ENCODE results near the gene BCAR3.
A peak's percentile ranks its signal among the peaks of the same experiment; 100 is the strongest.

Gene BCAR3

DNA sequence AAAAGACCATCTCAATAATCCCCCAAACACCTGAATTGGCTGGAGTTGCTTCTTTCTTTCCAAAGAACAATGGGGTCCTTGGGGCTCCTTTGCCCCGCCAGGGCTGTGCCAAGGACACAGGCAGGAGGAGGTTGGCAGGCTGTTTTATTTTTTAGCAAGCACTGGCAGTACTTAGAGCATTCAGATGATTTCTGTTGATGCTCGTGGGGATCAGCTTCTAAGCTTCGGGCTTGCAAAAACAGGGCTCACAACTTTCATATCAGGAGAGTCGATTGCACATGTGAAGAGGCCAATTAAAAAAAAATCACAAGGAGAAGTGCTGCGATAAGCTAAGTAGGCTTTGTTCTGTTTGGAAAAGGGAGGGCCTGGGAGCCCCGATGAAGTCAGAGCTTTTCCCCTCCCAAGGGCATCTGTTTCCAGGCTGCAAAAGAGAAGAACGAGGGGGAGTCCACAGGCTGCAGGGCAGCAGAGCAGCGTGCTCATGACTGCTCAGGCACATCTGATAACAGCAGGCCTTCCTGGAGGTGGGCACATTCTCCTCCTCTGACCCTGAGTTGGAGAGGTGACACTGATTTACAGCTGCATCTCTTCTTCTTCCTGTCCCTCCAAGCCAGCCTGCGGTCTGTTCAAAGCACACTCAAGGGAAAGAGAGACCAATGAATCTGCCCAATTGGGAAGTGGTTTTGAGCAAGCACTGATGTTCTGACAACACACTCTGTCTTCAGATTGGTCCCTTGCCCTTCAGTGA is 27.3 kb upstream of the BCAR3 start:
- TF ChIP-seq, protein P1, sequence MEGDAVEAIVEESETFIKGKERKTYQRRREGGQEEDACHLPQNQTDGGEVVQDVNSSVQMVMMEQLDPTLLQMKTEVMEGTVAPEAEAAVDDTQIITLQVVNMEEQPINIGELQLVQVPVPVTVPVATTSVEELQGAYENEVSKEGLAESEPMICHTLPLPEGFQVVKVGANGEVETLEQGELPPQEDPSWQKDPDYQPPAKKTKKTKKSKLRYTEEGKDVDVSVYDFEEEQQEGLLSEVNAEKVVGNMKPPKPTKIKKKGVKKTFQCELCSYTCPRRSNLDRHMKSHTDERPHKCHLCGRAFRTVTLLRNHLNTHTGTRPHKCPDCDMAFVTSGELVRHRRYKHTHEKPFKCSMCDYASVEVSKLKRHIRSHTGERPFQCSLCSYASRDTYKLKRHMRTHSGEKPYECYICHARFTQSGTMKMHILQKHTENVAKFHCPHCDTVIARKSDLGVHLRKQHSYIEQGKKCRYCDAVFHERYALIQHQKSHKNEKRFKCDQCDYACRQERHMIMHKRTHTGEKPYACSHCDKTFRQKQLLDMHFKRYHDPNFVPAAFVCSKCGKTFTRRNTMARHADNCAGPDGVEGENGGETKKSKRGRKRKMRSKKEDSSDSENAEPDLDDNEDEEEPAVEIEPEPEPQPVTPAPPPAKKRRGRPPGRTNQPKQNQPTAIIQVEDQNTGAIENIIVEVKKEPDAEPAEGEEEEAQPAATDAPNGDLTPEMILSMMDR (IDR thresholded peaks at IDR 0.05), result no peak
- H3K4me2 ChIP-seq (ENCODE audit: low read length), result no peak overlapping the region
- H2AFZ ChIP-seq, result peak overlapping the region; percentile 30
- no peak overlapping the region for H3K9ac ChIP-seq
- H3K27ac ChIP-seq, result no peak overlapping the region
- H3K36me3 ChIP-seq (ENCODE audit: control insufficient read depth, insufficient read depth, low read length), result no peaks in the 10 kb centered on the region
- H3K4me3 ChIP-seq (ENCODE audit: low read depth, low read length), result no peak overlapping the region
- no peaks in the 10 kb centered on the region for H3K79me2 ChIP-seq
- H3K9me3 ChIP-seq (ENCODE audit: control insufficient read depth, low read length), result no peaks in the 10 kb centered on the region
- H3K27me3 ChIP-seq (ENCODE audit: control insufficient read depth, insufficient read depth, low read length), result no peaks in the 10 kb centered on the region
- H3K4me1 ChIP-seq, result no peaks in the 10 kb centered on the region

DNA sequence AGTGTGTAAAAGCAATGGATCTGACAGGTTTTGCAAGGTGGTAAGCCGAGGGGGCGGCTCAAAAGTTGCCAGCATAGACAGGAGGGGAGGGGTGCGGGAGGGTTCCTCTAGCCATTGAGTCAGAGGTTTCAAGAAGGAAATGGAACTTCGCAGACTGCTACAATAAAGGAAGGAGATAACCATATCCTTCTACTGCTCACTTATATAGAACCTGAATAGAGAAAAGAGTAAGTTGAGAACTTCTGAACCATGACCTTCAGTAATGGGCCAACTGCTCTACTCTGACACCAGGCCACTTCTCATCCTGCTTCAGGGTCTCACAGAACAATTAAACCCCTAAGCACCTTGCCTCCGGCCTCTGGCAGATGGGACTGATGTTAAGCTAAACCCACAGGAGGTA is 26.3 kb upstream of the BCAR3 start:
- H3K27ac ChIP-seq, result no peak overlapping the region
- no peaks in the 10 kb centered on the region for H3K4me1 ChIP-seq
- no peak overlapping the region for H3K4me2 ChIP-seq (ENCODE audit: low read length)

DNA sequence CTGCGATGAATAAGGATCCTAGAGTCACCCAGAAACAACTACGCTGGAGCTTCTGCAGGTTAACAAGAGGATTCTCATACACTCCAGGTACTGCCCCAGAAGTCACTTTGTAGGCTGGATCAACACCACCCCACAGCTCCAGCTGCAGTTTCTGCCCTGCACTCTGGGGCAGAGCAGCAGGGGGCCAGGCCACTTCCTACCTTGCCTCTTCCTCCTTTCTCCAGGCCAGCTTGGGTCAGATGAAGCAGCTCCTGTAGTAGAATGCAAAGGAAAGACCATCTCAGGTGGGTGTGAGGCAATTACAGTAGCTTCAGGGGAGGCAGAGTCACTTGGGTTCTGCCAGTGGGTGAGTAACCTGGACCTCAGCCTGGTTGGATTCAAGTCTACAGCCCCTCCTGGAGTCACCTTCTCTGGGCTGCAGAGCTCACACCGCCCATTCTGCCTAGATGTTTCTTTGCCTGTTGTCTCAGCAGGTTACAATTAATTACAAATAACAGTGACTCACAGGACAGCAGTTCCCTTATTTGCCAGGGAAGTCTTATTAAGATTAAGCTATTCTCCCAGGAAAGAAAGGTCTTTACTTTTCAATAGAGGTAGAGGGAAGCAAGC is 24.4 kb upstream of the BCAR3 start:
- peaks cover 2% of the 10 kb centered on the region for H3K4me1 ChIP-seq
- no peak overlapping the region for H3K4me3 ChIP-seq (ENCODE audit: low read depth, low read length)
- no peaks in the 10 kb centered on the region for H3K9me3 ChIP-seq (ENCODE audit: control insufficient read depth, low read length)
- H3K79me2 ChIP-seq, result no peaks in the 10 kb centered on the region
- no peak overlapping the region for H3K4me2 ChIP-seq (ENCODE audit: low read length)
- H3K9ac ChIP-seq, result no peak overlapping the region
- no peak overlapping the region for H3K27ac ChIP-seq
- TF ChIP-seq, protein P1 (IDR thresholded peaks at IDR 0.05), result no peak
- H3K36me3 ChIP-seq (ENCODE audit: control insufficient read depth, insufficient read depth, low read length), result no peaks in the 10 kb centered on the region
- H3K27me3 ChIP-seq (ENCODE audit: control insufficient read depth, insufficient read depth, low read length), result no peaks in the 10 kb centered on the region
- no peak overlapping the region for H2AFZ ChIP-seq

More for the DNA sequence above, 26.3 kb upstream of the BCAR3 start:
- H2AFZ ChIP-seq, result no peak overlapping the region
- TF ChIP-seq, protein P1 (IDR thresholded peaks at IDR 0.05), result no peak
- H3K79me2 ChIP-seq, result no peaks in the 10 kb centered on the region
- no peak overlapping the region for H3K9ac ChIP-seq
- no peak overlapping the region for H3K4me3 ChIP-seq (ENCODE audit: low read depth, low read length)
- H3K36me3 ChIP-seq (ENCODE audit: control insufficient read depth, insufficient read depth, low read length), result no peaks in the 10 kb centered on the region
- H3K9me3 ChIP-seq (ENCODE audit: control insufficient read depth, low read length), result no peaks in the 10 kb centered on the region
- no peaks in the 10 kb centered on the region for H3K27me3 ChIP-seq (ENCODE audit: control insufficient read depth, insufficient read depth, low read length)

DNA sequence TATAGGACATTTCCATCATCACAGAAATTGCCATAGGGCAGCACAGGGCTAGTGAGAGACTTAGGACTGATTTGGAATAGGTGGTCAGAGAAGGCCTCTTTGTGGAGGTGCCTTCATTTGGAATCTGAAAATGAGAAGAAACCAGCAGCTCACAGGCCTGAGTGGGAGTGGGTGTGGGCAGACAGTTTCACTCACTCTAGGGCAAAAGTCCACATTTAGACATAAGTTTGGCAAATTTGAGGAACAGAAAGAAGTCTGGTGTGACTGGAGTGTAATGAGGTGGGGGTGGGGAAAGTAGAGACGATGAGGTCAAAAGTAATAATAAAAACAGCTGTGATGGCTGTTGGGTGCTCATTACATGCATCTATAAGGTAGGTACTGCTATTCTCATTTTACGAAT is 22.4 kb upstream of the BCAR3 start:
- Histone ChIP-seq H3K79me2 (no peaks in the 10 kb centered on the region), H3K36me3 (ENCODE audit: control insufficient read depth, insufficient read depth, low read length) (no peaks in the 10 kb centered on the region), H3K9me3 (ENCODE audit: control insufficient read depth, low read length) (no peaks in the 10 kb centered on the region), H2AFZ (no peak overlapping the region), H3K27me3 (ENCODE audit: control insufficient read depth, insufficient read depth, low read length) (no peaks in the 10 kb centered on the region), H3K27ac (no peak overlapping the region), H3K9ac (no peak overlapping the region), H3K4me1 (peaks cover 2% of the 10 kb centered on the region), H3K4me2 (ENCODE audit: low read length) (no peak overlapping the region), H3K4me3 (ENCODE audit: low read depth, low read length) (no peak overlapping the region)
- TF ChIP-seq, protein P1 (IDR thresholded peaks at IDR 0.05), result no peak
